SK-N-SH (cell line): Measurements from ENCODE around the gene CDC14B. TPM values are rescaled to one million over a fixed set of nuclear protein-coding genes. Genes with fewer than 3 reads are reported as not detected.

ENCODE experiments used
- CTCF ChIA-PET: fragments of 300-600, 350-600 bp; formaldehyde crosslinking; extraction: SDS; loops from one replicate; lab custom pipeline; 2021; lab: Yijun Ruan, JAX
- POLR2A ChIA-PET: fragments of 350-600 bp; sonication (Branson Sonifier 250); formaldehyde crosslinking; extraction: SDS; loops from one replicate; lab custom pipeline; 2020; ENCODE audit warnings: antibody characterized with exemption, inconsistent platforms; lab: Yijun Ruan, JAX
- DNase-seq: peaks from one replicate; pipeline ENCODE4 v3.0.0; 2012
- H2AFZ ChIP-seq: fragments of 200-600 bp; sonication (generic); 2 replicates; pipeline ENCODE4 v1.8.1; 2016; ENCODE audit warnings: antibody characterized with exemption, mild to moderate bottlenecking, low read depth
- H3F3A ChIP-seq: fragments of 200-600 bp; sonication (generic); replicated peaks from 2 replicates; pipeline ENCODE3; 2016; ENCODE audit warnings: antibody characterized with exemption, mild to moderate bottlenecking; ENCODE audit not compliant: insufficient read depth
- H3K27ac ChIP-seq, 2 experiments: fragments of 200-500 bp in 1 of 2; fragments of 200-600 bp in 1 of 2; sonication (Bioruptor generic) in 1 of 2; sonication (generic), shearing (Covaris generic) in 1 of 2; 2 replicates each; pipeline versions ENCODE4 v1.5.1 to v1.6.1; 2014 to 2016; ENCODE audit warnings: low read depth in 2 of 2, inconsistent platforms in 1 of 2, low read length in 1 of 2, mild to moderate bottlenecking in 1 of 2, mixed read lengths in 1 of 2
- H3K27me3 ChIP-seq: fragments of 200-600 bp; sonication (generic), shearing (Covaris generic); 2 replicates; pipeline ENCODE4 v1.6.1; 2016; ENCODE audit warnings: mixed run types; ENCODE audit not compliant: insufficient read depth
- H3K36me3 ChIP-seq, 2 experiments: fragments of 200-500 bp in 1 of 2; fragments of 200-600 bp in 1 of 2; sonication (Bioruptor generic) in 1 of 2; sonication (generic) in 1 of 2; replicated peaks in 1 of 2; 2 replicates each; pipeline versions ENCODE3 to v1.5.1; 2014 to 2016; ENCODE audit warnings: low read length in 1 of 2, mild to moderate bottlenecking in 1 of 2; ENCODE audit not compliant: insufficient read depth in 2 of 2, control insufficient read depth in 1 of 2
- H3K4me1 ChIP-seq, 2 experiments: fragments of 200-500 bp in 1 of 2; fragments of 200-600 bp in 1 of 2; sonication (Bioruptor generic) in 1 of 2; sonication (generic), shearing (Covaris generic) in 1 of 2; 2 replicates each; pipeline versions ENCODE4 v1.5.1 to v1.6.1; 2014 to 2016; ENCODE audit warnings: low read depth in 1 of 2, low read length in 1 of 2, mixed run types in 1 of 2; ENCODE audit not compliant: insufficient read depth in 2 of 2, control insufficient read depth in 1 of 2
- H3K4me2 ChIP-seq: fragments of 200-600 bp; sonication (generic), shearing (Covaris generic); 2 replicates; pipeline ENCODE4 v1.6.1; 2017; ENCODE audit warnings: mixed run types
- H3K4me3 ChIP-seq, 2 experiments: fragments of 200-500 bp in 1 of 2; fragments of 200-600 bp in 1 of 2; sonication (Bioruptor generic) in 1 of 2; sonication (generic), shearing (Covaris generic) in 1 of 2; 2 replicates each; pipeline versions ENCODE4 v1.5.1 to v1.8.1; 2014 to 2016; ENCODE audit warnings: low read depth in 2 of 2, inconsistent platforms in 1 of 2, low read length in 1 of 2, mild to moderate bottlenecking in 1 of 2, mixed read lengths in 1 of 2, moderate library complexity in 1 of 2
- H3K79me2 ChIP-seq: fragments of 200-600 bp; sonication (generic); 2 replicates; pipeline ENCODE4 v1.8.1; 2017; ENCODE audit warnings: mild to moderate bottlenecking; ENCODE audit not compliant: insufficient read depth
- H3K9ac ChIP-seq: fragments of 200-600 bp; sonication (generic); 2 replicates; pipeline ENCODE4 v1.6.1; 2017; ENCODE audit warnings: mixed run types
- H3K9me2 ChIP-seq: fragments of 200-600 bp; sonication (generic); 2 replicates; pipeline ENCODE4 v1.6.1; 2017; ENCODE audit warnings: mixed run types
- H3K9me3 ChIP-seq: fragments of 200-600 bp; sonication (generic); 2 replicates; pipeline ENCODE4 v1.6.1; 2017; ENCODE audit warnings: mixed run types, mild to moderate bottlenecking, moderate library complexity
- H4K20me1 ChIP-seq: fragments of 200-600 bp; sonication (generic); 2 replicates; pipeline ENCODE4 v1.6.1; 2017; ENCODE audit warnings: mild to moderate bottlenecking, mixed run types; ENCODE audit not compliant: insufficient read depth
- CHD2 ChIP-seq: fragments of 150-350 bp; IDR thresholded peaks from 2 replicates; pipeline ENCODE4 v1.6.1; 2018; ENCODE audit warnings: low read length; ENCODE audit not compliant: partially characterized antibody
- FOSL2 ChIP-seq: IDR thresholded peaks from 2 replicates; pipeline ENCODE4 v1.4.0; 2012; ENCODE audit warnings: low read depth, mild to moderate bottlenecking, moderate library complexity, borderline replicate concordance
- FOXJ3 ChIP-seq: sonication (generic); formaldehyde crosslinking; IDR thresholded peaks from 2 replicates; pipeline ENCODE4 v1.5.1; 2020; ENCODE audit warnings: mild to moderate bottlenecking, missing genetic modification reagents
- FOXM1 ChIP-seq: IDR thresholded peaks from 2 replicates; pipeline ENCODE4 v1.4.0; 2012; ENCODE audit warnings: low read depth, mild to moderate bottlenecking
- POLR2AphosphoS5 ChIP-seq: IDR thresholded peaks from 2 replicates; pipeline ENCODE4 v1.6.1; 2012; ENCODE audit warnings: low read depth, low read length
- RCOR1 ChIP-seq: fragments of 150-350 bp; IDR thresholded peaks from 2 replicates; pipeline ENCODE4 v1.6.1; 2017; ENCODE audit warnings: antibody characterized with exemption, low read length
- RFX5 ChIP-seq: IDR thresholded peaks from 2 replicates; pipeline ENCODE4 v1.6.1; 2012; ENCODE audit warnings: mild to moderate bottlenecking, improper control_type of control experiment, low read length
- SMC3 ChIP-seq: IDR thresholded peaks from 2 replicates; pipeline ENCODE4 v1.6.1; 2012; ENCODE audit warnings: low read depth, low read length, improper control_type of control experiment
- TCF12 ChIP-seq: IDR thresholded peaks from 2 replicates; pipeline ENCODE4 v1.4.0; 2012
- YY1 ChIP-seq: IDR thresholded peaks from 2 replicates; pipeline ENCODE4 v1.4.0; 2012; ENCODE audit warnings: low read depth, mild to moderate bottlenecking
- WGBS: methylation state at CpG from one replicate; pipeline ENCODE4 v1.1.6; 2017; ENCODE audit warnings: low lambda C conversion rate; 5-methylcytosine and 5-hydroxymethylcytosine counted together
- polyA plus RNA-seq, 3 experiments: library from polyadenylated mRNA; depleted of rRNA; stranded (reverse); fragments of >200 nt; gene quantifications; 2 replicates each; pipeline ENCODE4 v1.2.3, GENCODE V29; 2012
- TF ChIP-seq, protein P1 (sequence below): fragments of 150-350 bp; IDR thresholded peaks from 2 replicates; pipeline ENCODE4 v1.6.1; 2017; ENCODE audit warnings: antibody characterized with exemption, low read length, low read depth, borderline replicate concordance
- TF ChIP-seq, protein P2 (sequence below): IDR thresholded peaks from 2 replicates; pipeline ENCODE4 v1.4.0; 2012; ENCODE audit warnings: low read depth
- TF ChIP-seq, protein P3 (sequence below): IDR thresholded peaks from 2 replicates; pipeline ENCODE4 v1.4.0; 2012; ENCODE audit warnings: low read depth, borderline replicate concordance
- TF ChIP-seq, protein P4 (sequence below): fragments of 200-600 bp; sonication (generic); IDR thresholded peaks from 2 replicates; pipeline ENCODE4 v1.6.1; 2017; ENCODE audit warnings: antibody characterized with exemption, mild to moderate bottlenecking, moderate library complexity
- TF ChIP-seq, protein P5 (sequence below): IDR thresholded peaks from 2 replicates; pipeline ENCODE4 v1.6.1; 2012; ENCODE audit warnings: mild to moderate bottlenecking, low read depth, low read length, moderate library complexity

The CDC14B gene
- polyA plus RNA-seq, 1 of the 3 experiments (the other 2 are of a cell fraction), result 10.1 TPM

DNA sequence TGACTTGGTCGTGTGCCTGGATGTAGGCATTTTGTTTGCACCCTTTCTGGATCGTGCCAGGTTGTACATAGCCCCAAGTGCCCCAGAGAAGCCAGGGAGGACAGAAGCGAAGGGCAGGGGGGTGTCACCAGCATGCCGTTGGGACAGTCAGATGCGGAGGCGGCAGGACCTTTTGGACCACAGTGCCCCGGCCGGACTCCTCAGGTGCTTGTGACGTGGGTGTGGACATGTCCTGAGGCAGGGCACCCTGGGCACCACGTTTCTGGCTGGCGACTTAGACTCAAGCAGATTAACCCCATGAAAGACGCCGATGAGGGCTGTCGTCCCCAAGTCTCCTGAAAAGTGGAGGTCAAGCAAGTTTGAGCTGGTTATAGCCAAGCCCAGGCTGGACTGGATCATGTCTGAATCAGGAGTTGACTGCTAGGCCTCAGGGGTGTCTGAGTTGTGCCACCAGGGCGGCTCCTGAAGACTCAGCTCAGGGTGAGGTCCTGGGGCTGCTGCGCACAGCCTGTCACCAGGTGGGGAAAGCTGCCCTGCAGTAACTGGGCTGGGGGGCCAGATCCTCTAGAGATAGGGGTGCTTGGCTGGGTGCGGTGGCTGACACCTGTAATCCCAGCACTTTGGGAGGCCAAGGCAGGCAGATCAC lies 127.6 kb downstream of the CDC14B start:
- Histone ChIP-seq H3K4me2 (no peak overlapping the region), H3K9me2 (no peaks in the 10 kb centered on the region), H3K4me3 (no peak overlapping the region), H3K27ac (no peak overlapping the region), H3K9ac (no peak overlapping the region), H3K9me3 (no peaks in the 10 kb centered on the region), H3K36me3 (peaks cover 41 to 42% of the 10 kb centered on the region in 2 experiments), H2AFZ (no peak overlapping the region), H4K20me1 (no peaks in the 10 kb centered on the region), H3K27me3 (no peaks in the 10 kb centered on the region), H3F3A (peaks cover 2% of the 10 kb centered on the region), H3K4me1 (peaks cover under 1 to 6% of the 10 kb centered on the region in 2 experiments), H3K79me2 (peaks cover 3% of the 10 kb centered on the region; the same call in 1 of the 2 replicates)
- ChIA-PET POLR2A (no interaction called here), CTCF (no interaction called here)
- WGBS, result 96% methylated on average over 3 of the region's 17 CpGs
- TF ChIP-seq YY1 (no peak), SMC3 (no peak), FOSL2 (no peak), FOXM1 (no peak), RCOR1 (no peak), TCF12 (no peak), POLR2AphosphoS5 (no peak), RFX5 (no peak), CHD2 (no peak), FOXJ3 (no peak)
- TF ChIP-seq, protein P1, sequence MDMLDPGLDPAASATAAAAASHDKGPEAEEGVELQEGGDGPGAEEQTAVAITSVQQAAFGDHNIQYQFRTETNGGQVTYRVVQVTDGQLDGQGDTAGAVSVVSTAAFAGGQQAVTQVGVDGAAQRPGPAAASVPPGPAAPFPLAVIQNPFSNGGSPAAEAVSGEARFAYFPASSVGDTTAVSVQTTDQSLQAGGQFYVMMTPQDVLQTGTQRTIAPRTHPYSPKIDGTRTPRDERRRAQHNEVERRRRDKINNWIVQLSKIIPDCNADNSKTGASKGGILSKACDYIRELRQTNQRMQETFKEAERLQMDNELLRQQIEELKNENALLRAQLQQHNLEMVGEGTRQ, result no peak
- TF ChIP-seq, protein P2, sequence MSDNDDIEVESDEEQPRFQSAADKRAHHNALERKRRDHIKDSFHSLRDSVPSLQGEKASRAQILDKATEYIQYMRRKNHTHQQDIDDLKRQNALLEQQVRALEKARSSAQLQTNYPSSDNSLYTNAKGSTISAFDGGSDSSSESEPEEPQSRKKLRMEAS, result no peak
- TF ChIP-seq, protein P3, sequence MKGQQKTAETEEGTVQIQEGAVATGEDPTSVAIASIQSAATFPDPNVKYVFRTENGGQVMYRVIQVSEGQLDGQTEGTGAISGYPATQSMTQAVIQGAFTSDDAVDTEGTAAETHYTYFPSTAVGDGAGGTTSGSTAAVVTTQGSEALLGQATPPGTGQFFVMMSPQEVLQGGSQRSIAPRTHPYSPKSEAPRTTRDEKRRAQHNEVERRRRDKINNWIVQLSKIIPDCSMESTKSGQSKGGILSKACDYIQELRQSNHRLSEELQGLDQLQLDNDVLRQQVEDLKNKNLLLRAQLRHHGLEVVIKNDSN, result no peak
- TF ChIP-seq, protein P4, sequence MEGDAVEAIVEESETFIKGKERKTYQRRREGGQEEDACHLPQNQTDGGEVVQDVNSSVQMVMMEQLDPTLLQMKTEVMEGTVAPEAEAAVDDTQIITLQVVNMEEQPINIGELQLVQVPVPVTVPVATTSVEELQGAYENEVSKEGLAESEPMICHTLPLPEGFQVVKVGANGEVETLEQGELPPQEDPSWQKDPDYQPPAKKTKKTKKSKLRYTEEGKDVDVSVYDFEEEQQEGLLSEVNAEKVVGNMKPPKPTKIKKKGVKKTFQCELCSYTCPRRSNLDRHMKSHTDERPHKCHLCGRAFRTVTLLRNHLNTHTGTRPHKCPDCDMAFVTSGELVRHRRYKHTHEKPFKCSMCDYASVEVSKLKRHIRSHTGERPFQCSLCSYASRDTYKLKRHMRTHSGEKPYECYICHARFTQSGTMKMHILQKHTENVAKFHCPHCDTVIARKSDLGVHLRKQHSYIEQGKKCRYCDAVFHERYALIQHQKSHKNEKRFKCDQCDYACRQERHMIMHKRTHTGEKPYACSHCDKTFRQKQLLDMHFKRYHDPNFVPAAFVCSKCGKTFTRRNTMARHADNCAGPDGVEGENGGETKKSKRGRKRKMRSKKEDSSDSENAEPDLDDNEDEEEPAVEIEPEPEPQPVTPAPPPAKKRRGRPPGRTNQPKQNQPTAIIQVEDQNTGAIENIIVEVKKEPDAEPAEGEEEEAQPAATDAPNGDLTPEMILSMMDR, result no peak
- TF ChIP-seq, protein P5, sequence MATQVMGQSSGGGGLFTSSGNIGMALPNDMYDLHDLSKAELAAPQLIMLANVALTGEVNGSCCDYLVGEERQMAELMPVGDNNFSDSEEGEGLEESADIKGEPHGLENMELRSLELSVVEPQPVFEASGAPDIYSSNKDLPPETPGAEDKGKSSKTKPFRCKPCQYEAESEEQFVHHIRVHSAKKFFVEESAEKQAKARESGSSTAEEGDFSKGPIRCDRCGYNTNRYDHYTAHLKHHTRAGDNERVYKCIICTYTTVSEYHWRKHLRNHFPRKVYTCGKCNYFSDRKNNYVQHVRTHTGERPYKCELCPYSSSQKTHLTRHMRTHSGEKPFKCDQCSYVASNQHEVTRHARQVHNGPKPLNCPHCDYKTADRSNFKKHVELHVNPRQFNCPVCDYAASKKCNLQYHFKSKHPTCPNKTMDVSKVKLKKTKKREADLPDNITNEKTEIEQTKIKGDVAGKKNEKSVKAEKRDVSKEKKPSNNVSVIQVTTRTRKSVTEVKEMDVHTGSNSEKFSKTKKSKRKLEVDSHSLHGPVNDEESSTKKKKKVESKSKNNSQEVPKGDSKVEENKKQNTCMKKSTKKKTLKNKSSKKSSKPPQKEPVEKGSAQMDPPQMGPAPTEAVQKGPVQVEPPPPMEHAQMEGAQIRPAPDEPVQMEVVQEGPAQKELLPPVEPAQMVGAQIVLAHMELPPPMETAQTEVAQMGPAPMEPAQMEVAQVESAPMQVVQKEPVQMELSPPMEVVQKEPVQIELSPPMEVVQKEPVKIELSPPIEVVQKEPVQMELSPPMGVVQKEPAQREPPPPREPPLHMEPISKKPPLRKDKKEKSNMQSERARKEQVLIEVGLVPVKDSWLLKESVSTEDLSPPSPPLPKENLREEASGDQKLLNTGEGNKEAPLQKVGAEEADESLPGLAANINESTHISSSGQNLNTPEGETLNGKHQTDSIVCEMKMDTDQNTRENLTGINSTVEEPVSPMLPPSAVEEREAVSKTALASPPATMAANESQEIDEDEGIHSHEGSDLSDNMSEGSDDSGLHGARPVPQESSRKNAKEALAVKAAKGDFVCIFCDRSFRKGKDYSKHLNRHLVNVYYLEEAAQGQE, result no peak
- no peak for DNase-seq
